Measurements from ENCODE around the gene PTPRT.

DNA sequence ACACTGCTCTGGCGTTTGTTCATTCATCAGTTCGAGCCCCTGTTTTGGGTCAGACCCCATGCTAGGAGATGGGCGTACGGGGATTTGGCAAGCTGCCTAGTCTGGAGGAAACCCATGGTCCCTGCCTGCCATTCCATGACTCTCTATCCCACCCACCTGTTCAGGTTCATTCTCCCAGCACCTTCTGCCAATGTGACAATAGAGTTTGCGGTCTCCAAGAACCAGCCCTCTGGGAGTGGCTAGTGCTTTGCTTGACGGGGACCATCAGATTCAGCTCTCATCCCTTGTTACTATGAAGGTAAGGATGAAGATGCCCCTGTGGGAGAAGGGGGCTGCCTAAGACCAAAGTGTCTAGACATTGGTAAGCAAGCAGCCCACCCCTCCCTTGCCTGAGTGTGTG, 345.0 kb downstream of the PTPRT start:
- TF ChIP-seq, protein P1, sequence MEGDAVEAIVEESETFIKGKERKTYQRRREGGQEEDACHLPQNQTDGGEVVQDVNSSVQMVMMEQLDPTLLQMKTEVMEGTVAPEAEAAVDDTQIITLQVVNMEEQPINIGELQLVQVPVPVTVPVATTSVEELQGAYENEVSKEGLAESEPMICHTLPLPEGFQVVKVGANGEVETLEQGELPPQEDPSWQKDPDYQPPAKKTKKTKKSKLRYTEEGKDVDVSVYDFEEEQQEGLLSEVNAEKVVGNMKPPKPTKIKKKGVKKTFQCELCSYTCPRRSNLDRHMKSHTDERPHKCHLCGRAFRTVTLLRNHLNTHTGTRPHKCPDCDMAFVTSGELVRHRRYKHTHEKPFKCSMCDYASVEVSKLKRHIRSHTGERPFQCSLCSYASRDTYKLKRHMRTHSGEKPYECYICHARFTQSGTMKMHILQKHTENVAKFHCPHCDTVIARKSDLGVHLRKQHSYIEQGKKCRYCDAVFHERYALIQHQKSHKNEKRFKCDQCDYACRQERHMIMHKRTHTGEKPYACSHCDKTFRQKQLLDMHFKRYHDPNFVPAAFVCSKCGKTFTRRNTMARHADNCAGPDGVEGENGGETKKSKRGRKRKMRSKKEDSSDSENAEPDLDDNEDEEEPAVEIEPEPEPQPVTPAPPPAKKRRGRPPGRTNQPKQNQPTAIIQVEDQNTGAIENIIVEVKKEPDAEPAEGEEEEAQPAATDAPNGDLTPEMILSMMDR (IDR thresholded peaks at IDR 0.05) = no peak
- TF ChIP-seq POLR2AphosphoS5 (IDR thresholded peaks at IDR 0.05) = no peak
